Suprapubic skin (tissue), 4 donors: Measurements from ENCODE around the gene BEST2. TPM values are rescaled to one million over a fixed set of nuclear protein-coding genes. Genes with fewer than 3 reads are reported as not detected.

Experiments used
- DNase-seq, 2 donors: peaks; one replicate each; pipeline ENCODE4 v3.0.0-alpha.2; 2019; ENCODE audit warnings: low spot score in 2 of 2
- H3K27ac ChIP-seq: fragments of 200-600 bp; sonication (generic); one replicate; pipeline ENCODE4 v1.5.1; 2019
- H3K27me3 ChIP-seq: fragments of 200-600 bp; sonication (generic); one replicate; pipeline ENCODE4 v1.5.1; 2019
- H3K36me3 ChIP-seq: fragments of 200-600 bp; sonication (generic); one replicate; pipeline ENCODE4 v1.5.1; 2019
- H3K4me1 ChIP-seq: fragments of 200-600 bp; sonication (generic); one replicate; pipeline ENCODE4 v1.5.1; 2019
- H3K4me3 ChIP-seq: fragments of 200-600 bp; sonication (generic); one replicate; pipeline ENCODE4 v1.5.1; 2019; ENCODE audit warnings: mild to moderate bottlenecking
- H3K9me3 ChIP-seq: fragments of 200-600 bp; sonication (generic); one replicate; pipeline ENCODE4 v1.5.1; 2019
- EP300 ChIP-seq: sonication (generic); formaldehyde crosslinking; IDR thresholded peaks from one replicate; pipeline ENCODE4 v1.6.1; 2017; ENCODE audit warnings: antibody characterized with exemption
- POLR2A ChIP-seq, 2 donors: fragments of 450-650 bp; IDR thresholded peaks; one replicate each; pipeline ENCODE4 v1.6.1; 2017; ENCODE audit warnings: antibody characterized with exemption in 2 of 2, mild to moderate bottlenecking in 2 of 2, moderate library complexity in 2 of 2
- POLR2AphosphoS5 ChIP-seq, 3 donors: sonication (generic); formaldehyde crosslinking; IDR thresholded peaks; one replicate each; pipeline ENCODE4 v1.6.1; 2017; ENCODE audit warnings: antibody characterized with exemption in 3 of 3
- WGBS: methylation state at CpG from one replicate; pipeline ENCODE4 v1.1.5; 2018; 5-methylcytosine and 5-hydroxymethylcytosine counted together
- total RNA-seq, 4 donors: library from RNA; depleted of rRNA; stranded (reverse); fragments of >200 nt; gene quantifications; one replicate each; pipeline ENCODE4 v1.1.0, GENCODE V29; 2016
- TF ChIP-seq, protein P1 (sequence below), 2 donors: fragments of 200-600 bp in 1 of 2; fragments of 450-650 bp in 1 of 2; sonication (generic) in 1 of 2; IDR thresholded peaks; one replicate each; pipeline ENCODE4 v1.5.1; 2016 to 2019; ENCODE audit warnings: antibody characterized with exemption in 2 of 2, mild to moderate bottlenecking in 1 of 2, moderate library complexity in 1 of 2

The BEST2 gene
- total RNA-seq, 4 donors from 2014 or later = 18.2 to 62.0 (median 46.8) TPM

DNA sequence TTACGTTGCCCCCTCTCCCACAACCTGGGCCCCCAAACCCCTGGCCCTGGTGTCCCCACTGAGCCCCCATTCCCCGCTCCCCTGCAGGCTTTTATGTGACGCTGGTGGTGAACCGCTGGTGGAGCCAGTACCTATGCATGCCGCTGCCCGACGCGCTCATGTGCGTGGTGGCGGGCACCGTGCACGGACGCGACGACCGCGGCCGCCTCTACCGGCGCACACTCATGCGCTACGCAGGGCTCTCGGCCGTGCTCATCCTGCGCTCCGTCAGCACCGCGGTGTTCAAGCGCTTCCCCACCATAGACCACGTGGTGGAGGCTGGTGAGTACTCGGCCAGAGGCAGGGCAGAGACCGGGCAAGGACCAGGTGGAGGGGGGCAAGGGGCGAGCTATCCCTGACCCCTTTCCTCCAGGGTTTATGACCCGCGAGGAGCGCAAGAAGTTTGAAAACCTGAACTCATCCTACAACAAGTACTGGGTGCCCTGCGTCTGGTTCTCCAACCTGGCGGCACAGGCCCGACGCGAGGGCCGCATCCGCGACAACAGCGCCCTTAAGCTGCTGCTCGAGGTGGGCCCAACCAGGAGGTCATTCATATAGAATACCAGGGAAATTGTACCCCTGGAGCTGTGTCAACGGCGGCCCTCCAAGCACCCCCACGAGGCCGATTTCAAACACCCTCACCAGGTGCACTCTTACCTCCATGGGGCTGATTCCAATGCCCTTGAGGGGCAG, 3.0 kb downstream of the BEST2 start:
- Histone ChIP-seq H3K27me3 (peaks cover 8% of the 10 kb centered on the region), H3K4me3 (no peak overlapping the region), H3K27ac (no peak overlapping the region), H3K4me1 (peaks cover 26% of the 10 kb centered on the region), H3K36me3 (no peaks in the 10 kb centered on the region), H3K9me3 (no peaks in the 10 kb centered on the region)
- DNase-seq = no peak
- TF ChIP-seq EP300 (no peak), POLR2AphosphoS5 (IDR thresholded peaks at IDR 0.05) (no peak), POLR2A (IDR thresholded peaks at IDR 0.05) (no peak)
- TF ChIP-seq, protein P1, sequence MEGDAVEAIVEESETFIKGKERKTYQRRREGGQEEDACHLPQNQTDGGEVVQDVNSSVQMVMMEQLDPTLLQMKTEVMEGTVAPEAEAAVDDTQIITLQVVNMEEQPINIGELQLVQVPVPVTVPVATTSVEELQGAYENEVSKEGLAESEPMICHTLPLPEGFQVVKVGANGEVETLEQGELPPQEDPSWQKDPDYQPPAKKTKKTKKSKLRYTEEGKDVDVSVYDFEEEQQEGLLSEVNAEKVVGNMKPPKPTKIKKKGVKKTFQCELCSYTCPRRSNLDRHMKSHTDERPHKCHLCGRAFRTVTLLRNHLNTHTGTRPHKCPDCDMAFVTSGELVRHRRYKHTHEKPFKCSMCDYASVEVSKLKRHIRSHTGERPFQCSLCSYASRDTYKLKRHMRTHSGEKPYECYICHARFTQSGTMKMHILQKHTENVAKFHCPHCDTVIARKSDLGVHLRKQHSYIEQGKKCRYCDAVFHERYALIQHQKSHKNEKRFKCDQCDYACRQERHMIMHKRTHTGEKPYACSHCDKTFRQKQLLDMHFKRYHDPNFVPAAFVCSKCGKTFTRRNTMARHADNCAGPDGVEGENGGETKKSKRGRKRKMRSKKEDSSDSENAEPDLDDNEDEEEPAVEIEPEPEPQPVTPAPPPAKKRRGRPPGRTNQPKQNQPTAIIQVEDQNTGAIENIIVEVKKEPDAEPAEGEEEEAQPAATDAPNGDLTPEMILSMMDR (IDR thresholded peaks at IDR 0.05) = no peak
- WGBS = 80% methylated on average over 39 of the region's 50 CpGs

GRCh38 chr19:12756150-12756883, 4.7 kb downstream of the BEST2 start:
- TF ChIP-seq EP300 (no peak), POLR2A (IDR thresholded peaks at IDR 0.05) (no peak), POLR2AphosphoS5 (IDR thresholded peaks at IDR 0.05) (no peak)
- TF ChIP-seq, protein P1 (IDR thresholded peaks at IDR 0.05) = no peak
- DNase-seq = no peak
- H3K9me3 ChIP-seq = no peaks in the 10 kb centered on the region
- H3K4me3 ChIP-seq = no peak overlapping the region
- no peak overlapping the region for H3K27ac ChIP-seq
- WGBS = 91% methylated on average over 19 of the region's 19 CpGs
- no peaks in the 10 kb centered on the region for H3K36me3 ChIP-seq
- peaks cover 8% of the 10 kb centered on the region for H3K27me3 ChIP-seq
- peaks cover 12% of the 10 kb centered on the region for H3K4me1 ChIP-seq

GRCh38 chr19:12757544-12758274, 6.1 kb downstream of the BEST2 start:
- WGBS = 10% methylated on average over 36 of the region's 60 CpGs
- Histone ChIP-seq H3K27ac (peak overlapping the region; percentile 14), H3K4me3 (peak overlapping the region; percentile 45), H3K27me3 (no peaks in the 10 kb centered on the region), H3K4me1 (peaks cover 12% of the 10 kb centered on the region), H3K36me3 (peaks cover 3% of the 10 kb centered on the region), H3K9me3 (no peaks in the 10 kb centered on the region)
- DNase-seq = peak in 1 of 2 donors; percentile 83
- no peak for TF ChIP-seq EP300
- TF ChIP-seq, protein P1 (IDR thresholded peaks at IDR 0.05) = peak; percentile 63 to 97
- TF ChIP-seq POLR2A (IDR thresholded peaks at IDR 0.05) = no peak
- TF ChIP-seq POLR2AphosphoS5 (IDR thresholded peaks at IDR 0.05) = no peak

GRCh38 chr19:12759686-12760085, 8.1 kb downstream of the BEST2 start:
- WGBS = 90% methylated on average over 6 of the region's 6 CpGs
- H3K36me3 ChIP-seq = peaks cover 18% of the 10 kb centered on the region
- no peaks in the 10 kb centered on the region for H3K9me3 ChIP-seq
- no peaks in the 10 kb centered on the region for H3K27me3 ChIP-seq
- TF ChIP-seq POLR2A (IDR thresholded peaks at IDR 0.05) = no peak
- no peak overlapping the region for H3K4me3 ChIP-seq
- peaks cover 12% of the 10 kb centered on the region for H3K4me1 ChIP-seq
- H3K27ac ChIP-seq = no peak overlapping the region
- DNase-seq = no peak

- 84% methylated on average over 8 of the region's 11 CpGs for WGBS
- Histone ChIP-seq H3K27ac (no peak overlapping the region), H3K4me1 (peaks cover under 1% of the 10 kb centered on the region), H3K9me3 (no peaks in the 10 kb centered on the region), H3K36me3 (peaks cover 36% of the 10 kb centered on the region), H3K27me3 (no peaks in the 10 kb centered on the region), H3K4me3 (no peak overlapping the region)
- DNase-seq = no peak
- no peak for TF ChIP-seq POLR2A (IDR thresholded peaks at IDR 0.05)
- TF ChIP-seq EP300 = no peak
These were observed 11.5 kb downstream of the BEST2 start for GRCh38 chr19:12763100-12763499.

DNA sequence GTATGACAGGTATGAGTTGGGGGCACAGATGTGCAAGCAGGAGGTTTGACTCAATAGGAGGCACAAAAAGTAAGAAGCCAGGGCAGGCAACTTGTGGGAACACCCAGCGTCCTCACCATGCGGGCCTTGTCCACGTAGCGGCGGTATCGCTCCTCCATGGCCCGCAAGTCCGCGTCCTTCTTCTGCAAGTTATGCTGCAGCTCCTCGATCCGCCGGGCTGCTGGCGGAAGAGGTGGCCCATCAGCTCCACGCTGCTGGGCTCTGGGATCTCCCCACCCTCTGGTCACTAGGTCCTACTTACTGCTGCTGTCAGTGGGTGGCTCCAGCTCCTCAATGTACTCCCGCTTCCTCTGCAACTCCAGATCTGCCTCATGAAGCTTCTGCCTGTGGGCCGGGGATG, 13.1 kb downstream of the BEST2 start:
- Histone ChIP-seq H3K27ac (no peak overlapping the region), H3K36me3 (peaks cover 38% of the 10 kb centered on the region), H3K27me3 (no peaks in the 10 kb centered on the region), H3K4me3 (no peak overlapping the region), H3K9me3 (no peaks in the 10 kb centered on the region), H3K4me1 (no peaks in the 10 kb centered on the region)
- WGBS = 96% methylated on average over 16 of the region's 16 CpGs
- TF ChIP-seq, protein P1 (IDR thresholded peaks at IDR 0.05) = no peak
- TF ChIP-seq POLR2AphosphoS5 (IDR thresholded peaks at IDR 0.05) = no peak
- TF ChIP-seq EP300 = no peak
- no peak for TF ChIP-seq POLR2A (IDR thresholded peaks at IDR 0.05)
- no peak for DNase-seq
